DMS53 treated with DMSO at 0.1 percent for 48 hours (cell line): ENCODE data around the gene CGB3.

Experiments
- DNase-seq: peaks from one replicate; lab custom pipeline; 2025; ENCODE audit not compliant: unreplicated experiment; lab: John Stamatoyannopoulos, UW

CGB3 gene

GRCh38 chr19:48988860-48989259, 35.3 kb downstream of the CGB3 start:
- no peak for DNase-seq

- no peak for DNase-seq
These were observed 35.8 kb downstream of the CGB3 start for GRCh38 chr19:48988286-48988685.

GRCh38 chr19:48987323-48987722, 36.8 kb downstream of the CGB3 start:
- no peak for DNase-seq

- DNase-seq: no peak
These were observed 37.9 kb downstream of the CGB3 start for GRCh38 chr19:48986211-48986610.

- no peak for DNase-seq
These were observed 38.4 kb downstream of the CGB3 start for GRCh38 chr19:48985711-48986110.

GRCh38 chr19:48982280-48982679, 41.9 kb downstream of the CGB3 start:
- no peak for DNase-seq

- DNase-seq: no peak
These were observed 47.1 kb downstream of the CGB3 start for GRCh38 chr19:48977061-48977460.

- DNase-seq: no peak
These were observed 47.9 kb downstream of the CGB3 start for GRCh38 chr19:48975947-48976847.
